Measurements from ENCODE around the gene TRPM3. TPM values are rescaled to one million over a fixed set of nuclear protein-coding genes. Genes with fewer than 3 reads are reported as not detected.

Gene TRPM3
- total RNA-seq, 6 donors from 2014 or later = 0.10 to 1.0 (median 0.17) TPM; not detected in 1

GRCh38 chr9:70830618-70831017 is 290.8 kb downstream of the TRPM3 start:
- no peaks in the 10 kb centered on the region for H3K36me3 ChIP-seq
- DNase-seq (no peak), ATAC-seq (ENCODE audit: low FRiP score in 2 of 2) (no peak)
- H3K27me3 ChIP-seq = no peaks in the 10 kb centered on the region
- H3K4me3 ChIP-seq = no peak overlapping the region
- WGBS, 2 donors = 66 to 79% methylated on average over 4 of the region's 4 CpGs
- H3K4me1 ChIP-seq = no peaks in the 10 kb centered on the region
- no peak overlapping the region for H3K27ac ChIP-seq
- TF ChIP-seq EP300 (IDR thresholded peaks at IDR 0.05) (no peak), POLR2A (IDR thresholded peaks at IDR 0.05) (no peak), POLR2AphosphoS5 (IDR thresholded peaks at IDR 0.05) (no peak)
- TF ChIP-seq, protein P1, sequence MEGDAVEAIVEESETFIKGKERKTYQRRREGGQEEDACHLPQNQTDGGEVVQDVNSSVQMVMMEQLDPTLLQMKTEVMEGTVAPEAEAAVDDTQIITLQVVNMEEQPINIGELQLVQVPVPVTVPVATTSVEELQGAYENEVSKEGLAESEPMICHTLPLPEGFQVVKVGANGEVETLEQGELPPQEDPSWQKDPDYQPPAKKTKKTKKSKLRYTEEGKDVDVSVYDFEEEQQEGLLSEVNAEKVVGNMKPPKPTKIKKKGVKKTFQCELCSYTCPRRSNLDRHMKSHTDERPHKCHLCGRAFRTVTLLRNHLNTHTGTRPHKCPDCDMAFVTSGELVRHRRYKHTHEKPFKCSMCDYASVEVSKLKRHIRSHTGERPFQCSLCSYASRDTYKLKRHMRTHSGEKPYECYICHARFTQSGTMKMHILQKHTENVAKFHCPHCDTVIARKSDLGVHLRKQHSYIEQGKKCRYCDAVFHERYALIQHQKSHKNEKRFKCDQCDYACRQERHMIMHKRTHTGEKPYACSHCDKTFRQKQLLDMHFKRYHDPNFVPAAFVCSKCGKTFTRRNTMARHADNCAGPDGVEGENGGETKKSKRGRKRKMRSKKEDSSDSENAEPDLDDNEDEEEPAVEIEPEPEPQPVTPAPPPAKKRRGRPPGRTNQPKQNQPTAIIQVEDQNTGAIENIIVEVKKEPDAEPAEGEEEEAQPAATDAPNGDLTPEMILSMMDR (IDR thresholded peaks at IDR 0.05) = no peak
- H3K9me3 ChIP-seq = no peaks in the 10 kb centered on the region

DNA sequence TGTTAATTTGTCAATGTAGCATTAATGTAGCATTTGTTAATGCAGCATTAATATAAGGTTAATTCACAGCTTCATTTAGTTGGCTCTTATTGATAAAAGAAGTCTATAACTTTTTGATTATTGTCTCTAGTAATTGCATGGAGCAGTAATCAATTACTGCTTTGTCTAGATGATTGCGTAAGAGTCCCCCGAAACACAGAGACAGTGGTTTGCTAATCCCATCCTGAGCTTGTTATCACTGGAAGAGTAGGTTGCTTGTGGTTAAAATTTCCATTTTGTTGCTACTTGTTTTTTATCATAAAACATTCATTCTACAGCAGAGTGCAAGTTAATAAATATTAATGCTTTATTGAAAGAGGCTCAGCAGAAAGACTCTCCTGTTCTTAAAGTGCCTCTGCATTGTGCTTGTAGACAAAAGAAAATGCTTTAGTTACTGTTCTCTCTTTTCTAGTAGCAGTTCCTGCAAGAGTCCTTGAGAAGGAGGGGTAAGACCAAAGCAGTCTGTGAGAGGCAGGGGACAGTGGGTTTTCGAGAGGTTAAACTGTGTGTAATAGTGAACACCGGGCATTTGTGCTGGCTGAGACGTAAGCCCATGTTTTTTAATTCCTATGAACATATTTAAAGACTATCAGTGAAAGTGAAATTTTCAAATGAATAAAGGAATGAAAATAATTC is 291.7 kb downstream of the TRPM3 start:
- H3K4me1 ChIP-seq = no peaks in the 10 kb centered on the region
- ATAC-seq (ENCODE audit: low FRiP score in 2 of 2) (no peak), DNase-seq (no peak)
- H3K27me3 ChIP-seq = no peaks in the 10 kb centered on the region
- WGBS, 2 donors = 79 to 80% methylated on average over 5 of the region's 5 CpGs
- H3K9me3 ChIP-seq = no peaks in the 10 kb centered on the region
- H3K27ac ChIP-seq = no peak overlapping the region
- no peaks in the 10 kb centered on the region for H3K36me3 ChIP-seq
- H3K4me3 ChIP-seq = no peak overlapping the region
- no peak for TF ChIP-seq EP300 (IDR thresholded peaks at IDR 0.05)
- no peak for TF ChIP-seq POLR2AphosphoS5 (IDR thresholded peaks at IDR 0.05)
- no peak for TF ChIP-seq POLR2A (IDR thresholded peaks at IDR 0.05)
- TF ChIP-seq, protein P1 (IDR thresholded peaks at IDR 0.05) = no peak

DNA sequence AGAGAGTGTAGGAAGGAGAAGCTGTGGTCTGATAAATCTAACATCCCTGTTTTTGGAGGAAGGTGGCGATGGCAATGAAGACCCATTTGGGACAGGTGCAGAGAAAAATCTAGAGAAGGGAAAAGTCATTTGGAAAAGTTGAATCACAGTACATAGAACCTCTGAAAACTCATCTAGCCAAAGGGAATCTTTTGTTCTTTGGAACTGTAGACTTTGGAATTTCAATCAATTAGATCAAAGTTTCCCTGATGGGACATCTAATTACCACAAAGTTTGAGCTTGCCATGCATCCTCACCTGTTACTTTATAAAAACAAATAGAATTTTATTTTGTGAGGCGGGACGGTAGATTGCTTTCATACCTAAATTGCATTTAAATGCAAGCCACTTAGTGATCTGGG is 294.9 kb downstream of the TRPM3 start:
- TF ChIP-seq POLR2AphosphoS5 (IDR thresholded peaks at IDR 0.05) (no peak), EP300 (IDR thresholded peaks at IDR 0.05) (no peak)
- no peak for DNase-seq
- no peaks in the 10 kb centered on the region for H3K36me3 ChIP-seq
- H3K4me1 ChIP-seq = no peaks in the 10 kb centered on the region
- no peak overlapping the region for H3K4me3 ChIP-seq
- no peak for ATAC-seq (ENCODE audit: low FRiP score in 2 of 2)
- no peak overlapping the region for H3K27ac ChIP-seq
- 93 to 94% methylated on average over 3 of the region's 3 CpGs for WGBS, 2 donors
- H3K9me3 ChIP-seq = no peaks in the 10 kb centered on the region
- no peaks in the 10 kb centered on the region for H3K27me3 ChIP-seq

DNA sequence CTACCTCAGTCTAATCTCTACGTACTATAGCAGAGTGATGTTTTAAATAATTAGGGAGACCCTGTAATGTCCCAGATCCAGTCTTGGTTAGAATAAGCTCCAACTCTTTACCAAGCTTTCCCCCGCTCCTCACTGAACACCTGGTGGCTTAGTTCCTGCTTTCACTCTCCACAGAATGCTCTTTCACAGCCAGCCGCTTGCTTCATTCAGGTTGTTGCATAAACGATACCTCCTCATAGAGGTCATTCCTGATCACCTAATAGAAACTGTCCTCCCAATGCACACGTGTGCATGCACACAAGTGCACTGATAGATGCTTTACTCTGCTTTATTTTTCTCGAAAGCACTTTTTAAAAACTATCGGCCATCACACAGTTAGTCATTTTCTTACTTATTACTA is 298.1 kb downstream of the TRPM3 start:
- Histone ChIP-seq H3K4me1 (no peaks in the 10 kb centered on the region), H3K27me3 (no peaks in the 10 kb centered on the region), H3K36me3 (no peaks in the 10 kb centered on the region), H3K4me3 (no peak overlapping the region), H3K27ac (no peak overlapping the region), H3K9me3 (no peaks in the 10 kb centered on the region)
- ATAC-seq (ENCODE audit: low FRiP score in 2 of 2) = no peak
- WGBS, 2 donors = 82 to 85% methylated on average over 7 of the region's 7 CpGs
- no peak for DNase-seq
- TF ChIP-seq, protein P1 (IDR thresholded peaks at IDR 0.05) = no peak
- TF ChIP-seq POLR2A (IDR thresholded peaks at IDR 0.05) = no peak
- TF ChIP-seq POLR2AphosphoS5 (IDR thresholded peaks at IDR 0.05) = no peak
- TF ChIP-seq EP300 (IDR thresholded peaks at IDR 0.05) = no peak

DNA sequence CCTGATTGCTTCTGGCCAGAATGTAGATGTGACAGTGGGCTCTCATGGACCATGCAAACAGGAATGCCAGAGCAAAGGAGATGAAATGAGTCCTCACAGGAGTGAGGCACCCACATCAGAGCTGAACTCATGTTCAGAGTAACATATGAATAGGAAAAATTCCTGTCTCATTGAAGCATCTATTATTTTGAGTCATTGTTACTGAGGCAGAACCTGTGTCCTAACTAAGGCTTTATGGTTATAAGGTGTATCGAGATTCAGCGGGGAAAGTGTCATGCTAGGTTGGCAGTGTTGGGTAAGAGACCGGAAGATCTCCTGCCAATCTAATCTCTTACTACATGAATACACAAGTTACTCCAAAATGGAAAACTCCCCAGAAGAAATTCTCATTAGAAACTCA is 304.1 kb downstream of the TRPM3 start:
- H3K27me3 ChIP-seq = no peaks in the 10 kb centered on the region
- DNase-seq (no peak), ATAC-seq (ENCODE audit: low FRiP score in 2 of 2) (no peak)
- no peaks in the 10 kb centered on the region for H3K36me3 ChIP-seq
- WGBS, 2 donors = 95 to 96% methylated on average over 3 of the region's 3 CpGs
- no peak for TF ChIP-seq EP300 (IDR thresholded peaks at IDR 0.05)
- H3K4me1 ChIP-seq = no peaks in the 10 kb centered on the region
- no peak overlapping the region for H3K4me3 ChIP-seq
- H3K27ac ChIP-seq = no peak overlapping the region
- H3K9me3 ChIP-seq = no peaks in the 10 kb centered on the region

DNA sequence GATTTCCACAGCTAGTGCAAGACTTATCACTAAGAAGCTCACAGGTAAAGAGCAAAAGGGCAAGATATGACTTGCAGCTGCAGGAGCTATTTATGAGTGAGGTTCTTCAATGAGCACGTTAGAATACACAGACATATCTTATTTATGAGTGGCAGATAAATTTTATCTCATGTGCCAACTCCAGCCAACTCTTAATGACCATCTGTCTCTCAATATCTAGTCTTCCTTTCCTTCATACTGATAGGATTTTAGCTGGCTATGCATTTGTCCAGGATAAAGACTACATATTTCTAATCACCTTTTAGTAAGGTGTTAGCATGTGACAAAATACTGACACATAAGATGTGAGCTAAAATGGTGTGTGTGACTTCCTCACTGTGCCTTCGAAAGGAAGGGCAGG is 304.5 kb downstream of the TRPM3 start:
- 31 to 51% methylated on average over 2 of the region's 2 CpGs for WGBS, 2 donors

More for the DNA sequence above, 304.5 kb downstream of the TRPM3 start:
- DNase-seq (no peak), ATAC-seq (ENCODE audit: low FRiP score in 2 of 2) (no peak)
- Histone ChIP-seq H3K36me3 (no peaks in the 10 kb centered on the region), H3K27me3 (no peaks in the 10 kb centered on the region), H3K4me1 (no peaks in the 10 kb centered on the region), H3K4me3 (no peak overlapping the region), H3K27ac (no peak overlapping the region), H3K9me3 (no peaks in the 10 kb centered on the region)
- TF ChIP-seq POLR2AphosphoS5 (IDR thresholded peaks at IDR 0.05) (no peak), POLR2A (IDR thresholded peaks at IDR 0.05) (no peak), EP300 (IDR thresholded peaks at IDR 0.05) (no peak)
- TF ChIP-seq, protein P1 (IDR thresholded peaks at IDR 0.05) = no peak
